ENCODE measurements around the gene FYCO1. TPM values are rescaled to one million over a fixed set of nuclear protein-coding genes. Genes with fewer than 3 reads are reported as not detected.

Gene FYCO1
- total RNA-seq, 1 donor from 2014 or later, result 56.2 TPM

DNA sequence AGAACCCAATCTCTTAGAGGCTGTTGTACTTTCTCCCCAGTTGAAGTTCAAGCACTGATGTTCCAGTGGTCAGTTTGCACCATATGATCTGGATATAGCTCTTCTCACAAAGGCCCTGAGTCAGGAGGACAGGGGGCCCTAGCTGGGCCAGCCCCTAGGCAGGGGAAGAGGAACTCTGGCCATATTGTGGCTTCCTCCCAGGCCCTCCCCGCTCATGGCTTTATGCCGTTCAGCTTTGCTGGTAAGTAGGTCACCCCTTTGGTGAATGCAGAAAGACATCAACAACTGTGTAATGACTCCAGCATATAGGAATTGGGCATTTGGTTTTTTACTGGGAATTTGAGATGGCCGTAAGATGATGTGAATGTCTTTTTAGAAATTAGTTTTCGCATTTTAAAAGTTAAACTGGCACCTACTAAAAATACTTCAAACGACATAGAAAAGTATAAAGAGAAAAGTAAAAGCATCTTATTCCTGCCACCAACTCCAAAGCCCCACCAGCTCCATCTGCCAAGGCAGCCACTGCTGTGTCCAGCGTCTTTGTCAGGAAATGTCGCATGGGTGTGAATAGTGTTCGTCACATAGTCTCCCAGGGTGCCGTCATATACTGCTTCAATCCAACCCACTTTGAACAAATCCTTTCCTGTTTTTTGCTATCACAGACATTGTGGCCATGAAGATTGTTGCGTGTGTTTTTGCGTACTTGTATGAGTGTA lies 84.0 kb downstream of the FYCO1 start:
- Histone ChIP-seq H3K27ac (no peak overlapping the region), H3K36me3 (no peaks in the 10 kb centered on the region), H3K4me3 (no peak overlapping the region), H3K27me3 (no peaks in the 10 kb centered on the region), H3K9me3 (no peaks in the 10 kb centered on the region), H3K4me1 (no peaks in the 10 kb centered on the region)
- intact Hi-C loops (cut with DNase I), result no loop called here
- no peak for DNase-seq (ENCODE audit: low spot score in 2 of 2)
- TF ChIP-seq, protein P1, sequence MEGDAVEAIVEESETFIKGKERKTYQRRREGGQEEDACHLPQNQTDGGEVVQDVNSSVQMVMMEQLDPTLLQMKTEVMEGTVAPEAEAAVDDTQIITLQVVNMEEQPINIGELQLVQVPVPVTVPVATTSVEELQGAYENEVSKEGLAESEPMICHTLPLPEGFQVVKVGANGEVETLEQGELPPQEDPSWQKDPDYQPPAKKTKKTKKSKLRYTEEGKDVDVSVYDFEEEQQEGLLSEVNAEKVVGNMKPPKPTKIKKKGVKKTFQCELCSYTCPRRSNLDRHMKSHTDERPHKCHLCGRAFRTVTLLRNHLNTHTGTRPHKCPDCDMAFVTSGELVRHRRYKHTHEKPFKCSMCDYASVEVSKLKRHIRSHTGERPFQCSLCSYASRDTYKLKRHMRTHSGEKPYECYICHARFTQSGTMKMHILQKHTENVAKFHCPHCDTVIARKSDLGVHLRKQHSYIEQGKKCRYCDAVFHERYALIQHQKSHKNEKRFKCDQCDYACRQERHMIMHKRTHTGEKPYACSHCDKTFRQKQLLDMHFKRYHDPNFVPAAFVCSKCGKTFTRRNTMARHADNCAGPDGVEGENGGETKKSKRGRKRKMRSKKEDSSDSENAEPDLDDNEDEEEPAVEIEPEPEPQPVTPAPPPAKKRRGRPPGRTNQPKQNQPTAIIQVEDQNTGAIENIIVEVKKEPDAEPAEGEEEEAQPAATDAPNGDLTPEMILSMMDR (IDR thresholded peaks at IDR 0.05), result no peak

DNA sequence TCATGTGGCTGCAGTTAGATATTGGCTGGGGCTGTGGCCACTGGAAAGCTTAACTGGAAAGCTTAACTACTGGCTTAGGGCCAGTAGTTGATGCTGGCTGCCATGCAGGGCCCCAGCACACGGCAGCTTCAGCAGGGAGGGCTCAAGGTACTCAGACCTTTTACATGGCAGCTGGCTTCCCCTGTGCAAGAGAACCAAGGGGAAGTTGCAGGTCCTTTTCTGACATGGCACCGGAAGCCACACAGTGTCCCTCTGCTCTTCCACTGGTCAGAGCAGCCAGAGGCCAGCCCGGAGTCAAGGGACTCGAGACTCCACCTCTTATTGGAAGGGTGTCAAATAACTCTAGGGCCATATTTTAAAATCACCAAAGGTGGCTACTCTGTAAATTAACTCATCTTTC lies 84.7 kb downstream of the FYCO1 start:
- H3K27me3 ChIP-seq, result no peaks in the 10 kb centered on the region
- H3K27ac ChIP-seq, result no peak overlapping the region
- no peaks in the 10 kb centered on the region for H3K36me3 ChIP-seq
- H3K9me3 ChIP-seq, result no peaks in the 10 kb centered on the region
- TF ChIP-seq, protein P1 (IDR thresholded peaks at IDR 0.05), result no peak
- H3K4me3 ChIP-seq, result no peak overlapping the region
- no peak for DNase-seq (ENCODE audit: low spot score in 2 of 2)
- H3K4me1 ChIP-seq, result no peaks in the 10 kb centered on the region
- intact Hi-C loops (cut with DNase I), result no loop called here

DNA sequence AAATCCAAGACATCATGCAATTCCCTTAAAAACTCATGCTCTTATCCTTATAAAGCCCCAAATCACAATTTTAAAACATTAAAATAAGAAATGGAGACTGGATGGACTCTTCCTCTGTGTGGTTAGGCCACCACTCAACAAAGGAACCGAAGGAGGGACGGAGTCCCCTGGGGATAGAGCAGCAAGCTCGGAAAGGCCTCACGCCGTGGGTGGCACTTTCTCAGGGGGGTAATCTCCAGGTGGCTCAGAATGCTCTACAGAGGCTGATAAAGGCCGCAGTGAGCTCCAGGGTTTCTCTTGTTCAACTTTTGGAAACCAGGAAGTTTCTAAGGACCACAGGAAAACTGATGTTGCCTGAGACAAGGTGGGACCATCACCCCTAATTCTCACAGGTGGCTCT lies 86.1 kb downstream of the FYCO1 start:
- Histone ChIP-seq H3K9me3 (no peaks in the 10 kb centered on the region), H3K4me3 (no peak overlapping the region), H3K36me3 (no peaks in the 10 kb centered on the region), H3K27ac (no peak overlapping the region), H3K27me3 (no peaks in the 10 kb centered on the region), H3K4me1 (no peaks in the 10 kb centered on the region)
- DNase-seq (ENCODE audit: low spot score in 2 of 2), result no peak
- intact Hi-C loops (cut with DNase I), result no loop called here
- TF ChIP-seq, protein P1 (IDR thresholded peaks at IDR 0.05), result no peak

DNA sequence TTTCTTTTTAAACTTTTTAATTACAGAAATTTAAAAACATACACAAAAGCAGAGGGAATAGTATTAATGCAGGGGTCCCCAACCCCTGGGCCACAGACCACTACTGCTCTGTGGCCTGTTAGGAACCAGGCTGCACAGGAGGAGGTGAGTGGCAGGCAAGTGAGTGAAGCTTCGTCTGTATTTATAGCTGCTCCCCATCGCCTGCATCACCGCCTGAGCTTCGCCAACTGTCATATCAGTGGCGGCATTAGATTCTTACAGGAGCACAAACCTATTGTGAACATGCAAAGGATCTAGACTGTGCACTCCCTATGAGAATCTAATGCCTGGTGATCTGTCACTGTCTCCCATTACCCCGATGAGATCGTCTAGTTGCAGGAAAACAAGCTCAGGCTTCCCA lies 86.9 kb downstream of the FYCO1 start:
- no peaks in the 10 kb centered on the region for H3K4me1 ChIP-seq
- H3K27ac ChIP-seq, result no peak overlapping the region
- no peak for DNase-seq (ENCODE audit: low spot score in 2 of 2)
- H3K9me3 ChIP-seq, result no peaks in the 10 kb centered on the region
- no peaks in the 10 kb centered on the region for H3K36me3 ChIP-seq
- no peak overlapping the region for H3K4me3 ChIP-seq
- intact Hi-C loops (cut with DNase I), result no loop called here
- TF ChIP-seq, protein P1 (IDR thresholded peaks at IDR 0.05), result no peak
- H3K27me3 ChIP-seq, result no peaks in the 10 kb centered on the region

- H3K9me3 ChIP-seq, result no peaks in the 10 kb centered on the region
- no peaks in the 10 kb centered on the region for H3K36me3 ChIP-seq
- no peak overlapping the region for H3K27ac ChIP-seq
- TF ChIP-seq, protein P1 (IDR thresholded peaks at IDR 0.05), result no peak
- no peak overlapping the region for H3K4me3 ChIP-seq
- no peaks in the 10 kb centered on the region for H3K4me1 ChIP-seq
- intact Hi-C loops (cut with DNase I), result no loop called here
- no peaks in the 10 kb centered on the region for H3K27me3 ChIP-seq
- no peak for DNase-seq (ENCODE audit: low spot score in 2 of 2)
Measured at GRCh38 chr3:45907769-45908705, 87.6 kb downstream of the FYCO1 start.
